Islet of Langerhans (tissue), 1 donor: ENCODE data around the gene TNFRSF8.

Source experiments
- FAIRE-seq: peaks from one replicate; lab custom pipeline; 2011; peaks lifted over from hg19 to GRCh38; lab: Jason Lieb, UNC

TNFRSF8 gene

GRCh38 chr1:12121212-12122003 lies 58.3 kb downstream of the TNFRSF8 start:
- no peak for FAIRE-seq

- no peak for FAIRE-seq
Measured at GRCh38 chr1:12123172-12123571, 60.1 kb downstream of the TNFRSF8 start.

GRCh38 chr1:12124693-12125421 lies 61.8 kb downstream of the TNFRSF8 start:
- peak; percentile 62 for FAIRE-seq

- FAIRE-seq, result no peak
Measured at GRCh38 chr1:12125422-12126355, 62.6 kb downstream of the TNFRSF8 start.

- FAIRE-seq, result no peak
Measured at GRCh38 chr1:12126781-12127180, 63.7 kb downstream of the TNFRSF8 start.

- FAIRE-seq, result no peak
Measured at GRCh38 chr1:12127206-12127810, 64.2 kb downstream of the TNFRSF8 start.

GRCh38 chr1:12128120-12128519 lies 65.0 kb downstream of the TNFRSF8 start:
- FAIRE-seq, result no peak

GRCh38 chr1:12129624-12130023 lies 66.5 kb downstream of the TNFRSF8 start:
- FAIRE-seq, result no peak

- no peak for FAIRE-seq
Measured at GRCh38 chr1:12130466-12131130, 67.5 kb downstream of the TNFRSF8 start.

GRCh38 chr1:12132078-12132477 lies 69.0 kb downstream of the TNFRSF8 start:
- FAIRE-seq, result no peak

- no peak for FAIRE-seq
Measured at GRCh38 chr1:12134716-12135115, 71.6 kb downstream of the TNFRSF8 start.

- FAIRE-seq, result no peak
Measured at GRCh38 chr1:12135612-12136011, 72.5 kb downstream of the TNFRSF8 start.

- no peak for FAIRE-seq
Measured at GRCh38 chr1:12136916-12137610, 74.0 kb downstream of the TNFRSF8 start.

- FAIRE-seq, result no peak
Measured at GRCh38 chr1:12138196-12139168, 75.4 kb downstream of the TNFRSF8 start.

- FAIRE-seq, result no peak
Measured at GRCh38 chr1:12140016-12140415, 76.9 kb downstream of the TNFRSF8 start.

GRCh38 chr1:12140515-12141162 lies 77.5 kb downstream of the TNFRSF8 start:
- FAIRE-seq, result no peak

- no peak for FAIRE-seq
Measured at GRCh38 chr1:12141163-12141850, 78.2 kb downstream of the TNFRSF8 start.

GRCh38 chr1:12142141-12142823 lies 79.2 kb downstream of the TNFRSF8 start:
- FAIRE-seq, result no peak
